Central memory CD8-positive, alpha-beta T cell (primary cell): Measurements from ENCODE around the gene NFKBIL1.

Experiments used
- ATAC-seq: fragments of 150-1000 bp; cut with Tn5 transposase; replicated peaks from 2 replicates; pipeline ENCODE4 v1.10.0; 2022; ENCODE audit warnings: mild to moderate bottlenecking, moderate FRiP score, moderate number of reproducible peaks; ENCODE audit not compliant: poor library complexity, severe bottlenecking; ENCODE audit errors: extremely low read depth
- DNase-seq, 2 donors: peaks; one replicate each; pipeline ENCODE4 v3.0.0; 2021; ENCODE audit warnings: low spot score in 2 of 2
- H3K27ac Mint-ChIP-seq: one replicate; pipeline ENCODE4 v1.8.0; 2022; ENCODE audit warnings: low read depth, mild to moderate bottlenecking, moderate library complexity, mixed read lengths
- H3K27me3 Mint-ChIP-seq: one replicate; pipeline ENCODE4 v1.8.0; 2022; ENCODE audit warnings: mixed read lengths
- H3K36me3 Mint-ChIP-seq: one replicate; pipeline ENCODE4 v1.8.0; 2022; ENCODE audit warnings: mild to moderate bottlenecking, moderate library complexity, mixed read lengths; ENCODE audit not compliant: insufficient read depth
- H3K4me1 Mint-ChIP-seq: one replicate; pipeline ENCODE4 v1.8.0; 2022; ENCODE audit warnings: mixed read lengths
- H3K4me3 Mint-ChIP-seq: one replicate; pipeline ENCODE4 v1.8.0; 2022; ENCODE audit warnings: mild to moderate bottlenecking, moderate library complexity, mixed read lengths
- H3K9me3 Mint-ChIP-seq: one replicate; pipeline ENCODE4 v1.8.0; 2022; ENCODE audit warnings: mixed read lengths

The NFKBIL1 gene

DNA sequence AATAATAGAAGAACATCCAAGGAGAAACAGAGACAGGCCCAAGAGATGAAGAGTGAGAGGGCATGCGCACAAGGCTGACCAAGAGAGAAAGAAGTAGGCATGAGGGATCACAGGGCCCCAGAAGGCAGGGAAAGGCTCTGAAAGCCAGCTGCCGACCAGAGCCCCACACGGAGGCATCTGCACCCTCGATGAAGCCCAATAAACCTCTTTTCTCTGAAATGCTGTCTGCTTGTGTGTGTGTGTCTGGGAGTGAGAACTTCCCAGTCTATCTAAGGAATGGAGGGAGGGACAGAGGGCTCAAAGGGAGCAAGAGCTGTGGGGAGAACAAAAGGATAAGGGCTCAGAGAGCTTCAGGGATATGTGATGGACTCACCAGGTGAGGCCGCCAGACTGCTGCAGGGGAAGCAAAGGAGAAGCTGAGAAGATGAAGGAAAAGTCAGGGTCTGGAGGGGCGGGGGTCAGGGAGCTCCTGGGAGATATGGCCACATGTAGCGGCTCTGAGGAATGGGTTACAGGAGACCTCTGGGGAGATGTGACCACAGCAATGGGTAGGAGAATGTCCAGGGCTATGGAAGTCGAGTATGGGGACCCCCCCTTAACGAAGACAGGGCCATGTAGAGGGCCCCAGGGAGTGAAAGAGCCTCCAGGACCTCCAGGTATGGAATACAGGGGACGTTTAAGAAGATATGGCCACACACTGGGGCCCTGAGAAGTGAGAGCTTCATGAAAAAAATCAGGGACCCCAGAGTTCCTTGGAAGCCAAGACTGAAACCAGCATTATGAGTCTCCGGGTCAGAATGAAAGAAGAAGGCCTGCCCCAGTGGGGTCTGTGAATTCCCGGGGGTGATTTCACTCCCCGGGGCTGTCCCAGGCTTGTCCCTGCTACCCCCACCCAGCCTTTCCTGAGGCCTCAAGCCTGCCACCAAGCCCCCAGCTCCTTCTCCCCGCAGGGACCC lies 27.0 kb downstream of the NFKBIL1 start:
- ATAC-seq, result no peak
- Mint-ChIP-seq H3K4me1 (peaks cover 89% of the 10 kb centered on the region), H3K4me3 (peak overlapping the region; percentile 91), H3K36me3 (peaks cover 42% of the 10 kb centered on the region), H3K9me3 (no peaks in the 10 kb centered on the region), H3K27me3 (no peaks in the 10 kb centered on the region), H3K27ac (peak overlapping the region; percentile 99)
- no peak for DNase-seq

- Mint-ChIP-seq H3K36me3 (peaks cover 43% of the 10 kb centered on the region), H3K9me3 (no peaks in the 10 kb centered on the region), H3K27me3 (no peaks in the 10 kb centered on the region), H3K27ac (peak within 1 kb of the TSS; percentile 99), H3K4me1 (peaks cover 93% of the 10 kb centered on the region), H3K4me3 (peak within 1 kb of the TSS; percentile 91)
- ATAC-seq (no peak), DNase-seq (peak in 1 of 2 donors; percentile 48)
These were observed 28.0 kb downstream of the NFKBIL1 start, which contains the start of gene TNF for GRCh38 chr6:31575335-31575901. TNF (plus strand) TSS chr6:31575565; CDS start chr6:31575742, 177 bp downstream.

- no peak for DNase-seq
- no peaks in the 10 kb centered on the region for H3K27me3 Mint-ChIP-seq
These were observed 28.7 kb downstream of the NFKBIL1 start for GRCh38 chr6:31575952-31576685.

DNA sequence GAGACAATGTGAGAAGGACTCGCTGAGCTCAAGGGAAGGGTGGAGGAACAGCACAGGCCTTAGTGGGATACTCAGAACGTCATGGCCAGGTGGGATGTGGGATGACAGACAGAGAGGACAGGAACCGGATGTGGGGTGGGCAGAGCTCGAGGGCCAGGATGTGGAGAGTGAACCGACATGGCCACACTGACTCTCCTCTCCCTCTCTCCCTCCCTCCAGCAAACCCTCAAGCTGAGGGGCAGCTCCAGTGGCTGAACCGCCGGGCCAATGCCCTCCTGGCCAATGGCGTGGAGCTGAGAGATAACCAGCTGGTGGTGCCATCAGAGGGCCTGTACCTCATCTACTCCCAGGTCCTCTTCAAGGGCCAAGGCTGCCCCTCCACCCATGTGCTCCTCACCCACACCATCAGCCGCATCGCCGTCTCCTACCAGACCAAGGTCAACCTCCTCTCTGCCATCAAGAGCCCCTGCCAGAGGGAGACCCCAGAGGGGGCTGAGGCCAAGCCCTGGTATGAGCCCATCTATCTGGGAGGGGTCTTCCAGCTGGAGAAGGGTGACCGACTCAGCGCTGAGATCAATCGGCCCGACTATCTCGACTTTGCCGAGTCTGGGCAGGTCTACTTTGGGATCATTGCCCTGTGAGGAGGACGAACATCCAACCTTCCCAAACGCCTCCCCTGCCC lies 29.6 kb downstream of the NFKBIL1 start:
- H3K9me3 Mint-ChIP-seq, result no peaks in the 10 kb centered on the region
- H3K36me3 Mint-ChIP-seq, result peaks cover 49% of the 10 kb centered on the region
- peak overlapping the region; percentile 91 for H3K4me3 Mint-ChIP-seq
- DNase-seq (peak in 1 of 2 donors; percentile 34), ATAC-seq (peak; percentile 10)
- H3K4me1 Mint-ChIP-seq, result peaks cover 94% of the 10 kb centered on the region
- peak overlapping the region; percentile 99 for H3K27ac Mint-ChIP-seq
- no peaks in the 10 kb centered on the region for H3K27me3 Mint-ChIP-seq

More at GRCh38 chr6:31575952-31576685, 28.7 kb downstream of the NFKBIL1 start:
- no peaks in the 10 kb centered on the region for H3K9me3 Mint-ChIP-seq
- ATAC-seq, result no peak
- peaks cover 46% of the 10 kb centered on the region for H3K36me3 Mint-ChIP-seq
- H3K4me1 Mint-ChIP-seq, result peaks cover 94% of the 10 kb centered on the region
- peak overlapping the region; percentile 91 for H3K4me3 Mint-ChIP-seq
- H3K27ac Mint-ChIP-seq, result peak overlapping the region; percentile 99

- peak overlapping the region; percentile 91 for H3K4me3 Mint-ChIP-seq
- DNase-seq (no peak), ATAC-seq (no peak)
- H3K27me3 Mint-ChIP-seq, result no peaks in the 10 kb centered on the region
- peak overlapping the region; percentile 99 for H3K27ac Mint-ChIP-seq
- peaks cover 44% of the 10 kb centered on the region for H3K36me3 Mint-ChIP-seq
- H3K9me3 Mint-ChIP-seq, result no peaks in the 10 kb centered on the region
- peaks cover 94% of the 10 kb centered on the region for H3K4me1 Mint-ChIP-seq
These were observed 30.2 kb downstream of the NFKBIL1 start for GRCh38 chr6:31577579-31577966.

DNA sequence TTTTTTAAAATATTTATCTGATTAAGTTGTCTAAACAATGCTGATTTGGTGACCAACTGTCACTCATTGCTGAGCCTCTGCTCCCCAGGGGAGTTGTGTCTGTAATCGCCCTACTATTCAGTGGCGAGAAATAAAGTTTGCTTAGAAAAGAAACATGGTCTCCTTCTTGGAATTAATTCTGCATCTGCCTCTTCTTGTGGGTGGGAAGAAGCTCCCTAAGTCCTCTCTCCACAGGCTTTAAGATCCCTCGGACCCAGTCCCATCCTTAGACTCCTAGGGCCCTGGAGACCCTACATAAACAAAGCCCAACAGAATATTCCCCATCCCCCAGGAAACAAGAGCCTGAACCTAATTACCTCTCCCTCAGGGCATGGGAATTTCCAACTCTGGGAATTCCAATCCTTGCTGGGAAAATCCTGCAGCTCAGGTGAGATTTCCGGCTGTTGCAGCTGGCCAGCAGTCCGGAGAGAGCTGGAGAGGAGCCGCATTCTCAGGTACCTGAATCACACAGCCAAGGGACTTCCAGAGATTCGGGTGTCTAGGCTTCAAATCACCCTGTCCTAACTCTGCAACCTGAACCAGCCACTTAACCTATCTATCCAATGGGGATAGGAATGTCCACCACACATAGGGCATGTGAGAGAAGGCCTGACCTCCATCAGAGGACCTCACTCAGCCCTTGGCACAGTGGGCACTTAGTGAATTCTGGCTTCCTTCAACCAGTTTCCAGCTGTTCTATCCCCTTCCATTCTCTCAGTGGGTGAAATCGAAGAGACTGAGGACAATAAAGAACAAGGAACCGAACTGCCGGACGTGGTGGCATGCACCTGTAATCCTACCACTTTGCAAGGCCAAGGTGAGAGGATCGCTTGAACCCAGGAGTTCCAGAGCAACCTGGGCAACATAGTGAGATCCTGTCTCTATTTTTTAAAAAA lies 31.0 kb downstream of the NFKBIL1 start:
- ATAC-seq (no peak), DNase-seq (no peak)
- Mint-ChIP-seq H3K27ac (peak overlapping the region; percentile 97), H3K4me1 (peaks cover 92% of the 10 kb centered on the region), H3K36me3 (peaks cover 38% of the 10 kb centered on the region), H3K9me3 (no peaks in the 10 kb centered on the region), H3K4me3 (peak overlapping the region; percentile 91), H3K27me3 (no peaks in the 10 kb centered on the region)

DNA sequence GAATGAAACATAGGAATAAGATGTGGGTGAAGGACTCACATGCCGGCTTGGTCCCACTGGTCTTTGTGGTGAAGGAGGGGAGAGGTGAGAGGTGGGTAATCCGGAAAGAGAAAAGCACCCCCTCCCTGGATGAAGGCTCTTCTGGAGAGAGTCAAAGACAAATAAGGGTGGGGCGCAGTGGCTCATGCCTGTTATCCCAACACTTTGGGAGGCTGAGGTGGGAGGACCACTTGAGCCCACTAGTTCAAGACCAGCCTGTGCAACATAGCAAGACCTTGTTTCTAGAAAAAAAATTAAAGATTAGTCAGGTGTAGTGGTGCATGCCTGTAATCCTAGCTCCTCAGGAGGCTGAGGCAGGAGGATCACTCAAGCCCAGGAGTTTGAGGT lies 31.7 kb downstream of the NFKBIL1 start:
- peak overlapping the region; percentile 97 for H3K27ac Mint-ChIP-seq
- no peak for DNase-seq

GRCh38 chr6:31579546-31580437 lies 32.4 kb downstream of the NFKBIL1 start:
- peaks cover 38% of the 10 kb centered on the region for H3K36me3 Mint-ChIP-seq

More for the DNA sequence above, 31.7 kb downstream of the NFKBIL1 start:
- peaks cover 38% of the 10 kb centered on the region for H3K36me3 Mint-ChIP-seq
- H3K9me3 Mint-ChIP-seq, result no peaks in the 10 kb centered on the region
- peaks cover 85% of the 10 kb centered on the region for H3K4me1 Mint-ChIP-seq
- no peak for ATAC-seq
- peak overlapping the region; percentile 91 for H3K4me3 Mint-ChIP-seq
- no peaks in the 10 kb centered on the region for H3K27me3 Mint-ChIP-seq

GRCh38 chr6:31580438-31580740 lies 33.0 kb downstream of the NFKBIL1 start:
- ATAC-seq, result no peak
- H3K27me3 Mint-ChIP-seq, result no peaks in the 10 kb centered on the region
- no peak for DNase-seq
- H3K36me3 Mint-ChIP-seq, result peaks cover 35% of the 10 kb centered on the region
- H3K4me3 Mint-ChIP-seq, result peak overlapping the region; percentile 91
- no peaks in the 10 kb centered on the region for H3K9me3 Mint-ChIP-seq
- H3K4me1 Mint-ChIP-seq, result peaks cover 81% of the 10 kb centered on the region
- H3K27ac Mint-ChIP-seq, result peak overlapping the region; percentile 97

More at GRCh38 chr6:31579546-31580437, 32.4 kb downstream of the NFKBIL1 start:
- DNase-seq (no peak), ATAC-seq (no peak)
- Mint-ChIP-seq H3K27me3 (no peaks in the 10 kb centered on the region), H3K4me3 (peak overlapping the region; percentile 91), H3K9me3 (no peaks in the 10 kb centered on the region), H3K27ac (peak overlapping the region; percentile 97), H3K4me1 (peaks cover 81% of the 10 kb centered on the region)

- Mint-ChIP-seq H3K4me3 (peak overlapping the region; percentile 91), H3K27me3 (no peaks in the 10 kb centered on the region), H3K4me1 (peaks cover 81% of the 10 kb centered on the region), H3K27ac (peak overlapping the region; percentile 97), H3K9me3 (no peaks in the 10 kb centered on the region), H3K36me3 (peaks cover 32% of the 10 kb centered on the region)
- ATAC-seq (peak; percentile 84), DNase-seq (peak; percentile 79 to 89)
These were observed 33.5 kb downstream of the NFKBIL1 start for GRCh38 chr6:31580807-31581433.
